Measurements from ENCODE around the gene KATNAL2. TPM values are rescaled to one million over a fixed set of nuclear protein-coding genes. Genes with fewer than 3 reads are reported as not detected.

KATNAL2 gene
- total RNA-seq, 2 donors from 2014 or later, result 2.2 to 3.7 TPM

- no peaks in the 10 kb centered on the region for H3K27me3 ChIP-seq
- H3K4me3 ChIP-seq, result no peak overlapping the region
- TF ChIP-seq CTCF (IDR thresholded peaks at IDR 0.05), result no peak
- no peak overlapping the region for H3K27ac ChIP-seq
- no peaks in the 10 kb centered on the region for H3K4me1 ChIP-seq
- no peaks in the 10 kb centered on the region for H3K9me3 ChIP-seq
- no peaks in the 10 kb centered on the region for H3K36me3 ChIP-seq
- no peak for DNase-seq (ENCODE audit: low spot score)
Observed at GRCh38 chr18:46899274-46899948, 18.0 kb upstream of the KATNAL2 start.

GRCh38 chr18:46903406-46903805 is 14.0 kb upstream of the KATNAL2 start:
- H3K4me3 ChIP-seq, result no peak overlapping the region
- no peak overlapping the region for H3K27ac ChIP-seq
- H3K9me3 ChIP-seq, result peaks cover 0 to 8% of the 10 kb centered on the region in 2 donors
- DNase-seq (ENCODE audit: low spot score), result no peak
- no peaks in the 10 kb centered on the region for H3K27me3 ChIP-seq
- no peaks in the 10 kb centered on the region for H3K36me3 ChIP-seq
- H3K4me1 ChIP-seq, result no peaks in the 10 kb centered on the region
- no peak for TF ChIP-seq CTCF (IDR thresholded peaks at IDR 0.05)

- no peak for DNase-seq (ENCODE audit: low spot score)
- Histone ChIP-seq H3K4me3 (no peak overlapping the region), H3K27me3 (no peaks in the 10 kb centered on the region), H3K27ac (no peak overlapping the region), H3K36me3 (no peaks in the 10 kb centered on the region), H3K4me1 (peaks cover 0 to 12% of the 10 kb centered on the region in 2 donors), H3K9me3 (peaks cover 0 to 8% of the 10 kb centered on the region in 2 donors)
- no peak for TF ChIP-seq CTCF (IDR thresholded peaks at IDR 0.05)
Observed at GRCh38 chr18:46909497-46909896, 7.9 kb upstream of the KATNAL2 start.

- Histone ChIP-seq H3K4me3 (no peak overlapping the region), H3K9me3 (peaks cover 0 to 3% of the 10 kb centered on the region in 2 donors), H3K27ac (no peak overlapping the region), H3K4me1 (peaks cover 0 to 16% of the 10 kb centered on the region in 2 donors), H3K36me3 (no peaks in the 10 kb centered on the region), H3K27me3 (no peaks in the 10 kb centered on the region)
- no peak for DNase-seq (ENCODE audit: low spot score)
- no peak for TF ChIP-seq CTCF (IDR thresholded peaks at IDR 0.05)
Observed at GRCh38 chr18:46910856-46911255, 6.5 kb upstream of the KATNAL2 start.

- TF ChIP-seq CTCF (IDR thresholded peaks at IDR 0.05), result no peak
- peaks cover 0 to 32% of the 10 kb centered on the region in 2 donors for H3K4me1 ChIP-seq
- peak overlapping the region; percentile 81 to 88 for H3K4me3 ChIP-seq
- H3K9me3 ChIP-seq, result no peaks in the 10 kb centered on the region
- no peak for DNase-seq (ENCODE audit: low spot score)
- peak overlapping the region in 1 of 2 donors; percentile 88 for H3K27ac ChIP-seq
- no peaks in the 10 kb centered on the region for H3K36me3 ChIP-seq
- H3K27me3 ChIP-seq, result no peaks in the 10 kb centered on the region
Observed at GRCh38 chr18:46915800-46916550, 1.4 kb upstream of the KATNAL2 start.

Measured in right atrium auricular region (tissue), 2 donors.